Epithelial cell of proximal tubule (primary cell): ENCODE data around the gene SUPT3H. TPM values are rescaled to one million over a fixed set of nuclear protein-coding genes. Genes with fewer than 3 reads are reported as not detected.

ENCODE experiments used
- DNase-seq: peaks from one replicate; pipeline ENCODE4 v3.0.0-alpha.2; 2011; ENCODE audit warnings: low read depth
- H3K4me3 ChIP-seq: 2 replicates; pipeline ENCODE4 v1.5.1; 2011; ENCODE audit warnings: low read depth, mild to moderate bottlenecking, low read length
- CTCF ChIP-seq: conservative IDR thresholded peaks from 2 replicates; pipeline ENCODE4 v1.5.1; 2012; ENCODE audit warnings: low read depth, mild to moderate bottlenecking, low read length
- total RNA-seq: library from RNA; depleted of rRNA; stranded (reverse); fragments of >200 nt; gene quantifications from 2 replicates; pipeline ENCODE4 v1.2.3, GENCODE V29; 2015

The SUPT3H gene
- total RNA-seq, 1 donor from 2014 or later: 11.5 TPM

GRCh38 chr6:44795326-44795725 lies 582.4 kb downstream of the SUPT3H start:
- no peak overlapping the region for H3K4me3 ChIP-seq
- TF ChIP-seq CTCF: no peak
- DNase-seq: no peak

- no peak for DNase-seq
- no peak for TF ChIP-seq CTCF
Measured at GRCh38 chr6:44789806-44790205, 587.9 kb downstream of the SUPT3H start.

GRCh38 chr6:44789061-44789460 lies 588.7 kb downstream of the SUPT3H start:
- H3K4me3 ChIP-seq: no peak overlapping the region
- DNase-seq: no peak
- no peak for TF ChIP-seq CTCF

More at GRCh38 chr6:44789806-44790205, 587.9 kb downstream of the SUPT3H start:
- H3K4me3 ChIP-seq: no peak overlapping the region

- no peak for DNase-seq
- H3K4me3 ChIP-seq: no peak overlapping the region
- no peak for TF ChIP-seq CTCF
Measured at GRCh38 chr6:44788387-44788981, 589.2 kb downstream of the SUPT3H start.

GRCh38 chr6:44787254-44787834 lies 590.4 kb downstream of the SUPT3H start:
- TF ChIP-seq CTCF: no peak
- DNase-seq: no peak
- no peak overlapping the region for H3K4me3 ChIP-seq

- DNase-seq: no peak
- H3K4me3 ChIP-seq: no peak overlapping the region
- no peak for TF ChIP-seq CTCF
Measured at GRCh38 chr6:44785130-44785529, 592.6 kb downstream of the SUPT3H start.

GRCh38 chr6:44784195-44784594 lies 593.5 kb downstream of the SUPT3H start:
- no peak for TF ChIP-seq CTCF
- H3K4me3 ChIP-seq: no peak overlapping the region
- no peak for DNase-seq
